Adrenal gland (tissue), 12 donors: ENCODE results near the gene CSNK2A3. TPM values are rescaled to one million over a fixed set of nuclear protein-coding genes. Genes with fewer than 3 reads are reported as not detected.

Source experiments
- DNase-seq, 7 donors: peaks; one replicate each; pipeline ENCODE4 v3.0.0-alpha.2; 2019 to 2020
- H3K27ac ChIP-seq, 5 donors: fragments of 200-600 bp; sonication (generic) in 4 of 5; 1 replicate in 3 of 5; 2 replicates in 2 of 5; pipeline versions ENCODE4 v1.5.1 to v1.8.0; 2016 to 2020; ENCODE audit warnings: mild to moderate bottlenecking in 1 of 5
- H3K27me3 ChIP-seq: fragments of 200-600 bp; 2 replicates; pipeline ENCODE4 v1.8.0; 2021
- H3K36me3 ChIP-seq, 2 donors: fragments of 200-600 bp; replicated peaks in 1 of 2; 1 replicate in 1 of 2; 2 replicates in 1 of 2; pipeline versions ENCODE4 v1.5.1 to v1.8.0; 2018 to 2022
- H3K4me1 ChIP-seq, 2 donors: fragments of 200-600 bp; replicated peaks in 1 of 2; 1 replicate in 1 of 2; 2 replicates in 1 of 2; pipeline versions ENCODE4 v1.5.1 to v1.8.0; 2018 to 2021
- H3K4me3 ChIP-seq, 4 donors: fragments of 200-600 bp; sonication (generic) in 3 of 4; one replicate each; pipeline ENCODE4 v1.5.1; 2016 to 2018
- H3K9me3 ChIP-seq, 3 donors: fragments of 200-600 bp; sonication (generic) in 1 of 3; replicated peaks in 1 of 3; 1 replicate in 2 of 3; 2 replicates in 1 of 3; pipeline versions ENCODE4 v1.5.1 to v1.8.0; 2016 to 2021
- CTCF ChIP-seq, 6 experiments: fragments of 450-650 bp in 4 of 6; fragments of 200-600 bp in 2 of 6; sonication (generic) in 1 of 6; IDR thresholded peaks; 1 replicate in 5 of 6; 2 replicates in 1 of 6; pipeline versions ENCODE4 v1.5.1 to v1.8.0; 2016 to 2021; ENCODE audit warnings: antibody characterized with exemption in 6 of 6, mild to moderate bottlenecking in 2 of 6, moderate library complexity in 1 of 6
- POLR2A ChIP-seq, 2 donors: fragments of 450-650 bp; IDR thresholded peaks; one replicate each; pipeline ENCODE4 v1.6.1; 2017; ENCODE audit warnings: antibody characterized with exemption in 2 of 2, mild to moderate bottlenecking in 2 of 2, moderate library complexity in 1 of 2
- WGBS, 4 donors: extraction: QIAGEN DNeasy Blood & Tissue Kit in 2 of 4; methylation state at CpG; one replicate each; pipeline versions ENCODE4 v1.1.5 to v1.1.7; 2013 to 2017; 5-methylcytosine and 5-hydroxymethylcytosine counted together
- intact Hi-C, 2 donors: fragments of 100-400 bp; cut with DNase I; formaldehyde crosslinking; loops; one replicate each; pipeline versions ENCODE4 v1.14.1 to v1.15.0; 2022 to 2023
- polyA plus RNA-seq, 3 donors: library from polyadenylated mRNA; stranded (reverse); fragments of 200-250 nt in 2 of 3; fragments of 350-450 nt in 1 of 3; fragmentation: Illumina TruSeq in 1 of 3; extraction: RNeasy Lipid Tissue Mini Kit (QIAGEN cat#74804) in 1 of 3; gene quantifications; one replicate each; pipeline ENCODE4 v1.2.3, GENCODE V29; 2013 to 2014
- total RNA-seq, 9 donors: library from RNA; depleted of rRNA in 4 of 9; stranded (reverse); fragments of >200 nt in 4 of 9; fragments of 120-200 nt in 1 of 9; fragmentation: NEBNext Ultra II Directional in 1 of 9; extraction: Animal tissue kit (Norgen Biotek cat#: 25700) in 1 of 9; gene quantifications; one replicate each; pipeline versions ENCODE4 v1.1.0 to v1.2.4, GENCODE V29; 2013 to 2023
- donor health status: healthy with polysubstance abuse.
- donor health status: Bipolar disorder and iron deficiency.
- donor health status: DM: yes; HTN: yes; CAD: no.
- donor health status: DM: no; HTN: no; CAD: no.
- donor health status: DM: no; HTN: no; CAD: no.
- donor health status: DM: yes; HTN: yes; CAD: no.

Gene CSNK2A3
- total and polyA plus RNA-seq, 12 donors, result 0.07 to 2.7 (median 0.54) TPM; not detected in 1

DNA sequence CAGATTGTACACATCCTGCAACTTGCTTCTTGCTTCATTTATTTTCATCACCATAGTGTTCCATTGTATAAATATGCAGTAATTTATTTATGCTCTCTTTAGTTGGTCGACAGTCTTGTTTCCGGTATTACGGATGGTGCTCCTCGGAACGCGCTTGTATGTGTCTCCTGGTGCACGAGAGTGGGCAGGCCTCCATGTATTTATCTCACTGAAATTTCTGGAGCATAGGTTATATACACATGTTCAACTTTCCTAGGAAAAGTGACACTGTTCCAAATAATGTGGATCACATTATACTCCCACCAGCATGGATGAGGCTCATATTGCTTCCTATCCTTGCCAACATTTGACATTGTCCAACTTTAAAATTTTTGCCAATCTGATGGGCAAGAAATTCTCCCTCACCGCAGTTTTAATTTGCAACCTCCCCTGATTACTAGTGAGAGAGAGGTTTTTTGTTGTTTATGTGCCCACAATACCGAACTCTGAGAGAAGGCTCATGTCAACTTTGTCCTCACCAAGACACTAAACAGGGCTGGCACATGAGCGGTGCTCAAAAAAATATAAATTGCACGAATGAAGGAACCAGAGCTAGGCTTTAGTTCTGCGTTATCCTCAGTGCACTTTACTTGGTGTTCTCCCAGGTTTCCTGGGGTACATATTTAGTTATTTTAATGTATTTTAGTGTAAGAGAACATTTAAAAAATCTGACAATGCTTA lies 3.8 kb downstream of the CSNK2A3 start:
- no peak for TF ChIP-seq POLR2A (IDR thresholded peaks at IDR 0.05)
- TF ChIP-seq CTCF (IDR thresholded peaks at IDR 0.05), result no peak
- 58 to 73% (median 65%) methylated on average over 12 of the region's 12 CpGs for WGBS, 4 donors

DNA sequence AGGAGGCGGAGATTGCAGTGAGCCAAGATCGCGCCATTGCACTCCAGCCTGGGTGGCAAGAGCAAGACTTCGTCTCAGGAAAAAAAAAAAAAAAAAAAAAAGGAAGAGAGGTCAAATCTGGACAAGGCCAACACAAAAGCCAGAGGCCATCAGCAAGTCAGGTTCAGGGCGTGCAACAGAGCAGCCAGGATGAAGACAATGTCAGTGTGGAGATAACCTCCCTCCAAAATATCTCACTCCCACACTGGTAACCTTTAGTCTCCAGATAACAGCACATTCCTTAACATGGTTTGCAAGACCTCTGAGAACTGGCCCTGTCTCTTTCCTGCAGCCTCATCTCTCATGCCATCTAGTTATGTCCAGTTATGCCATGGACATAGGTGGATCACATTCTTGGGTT lies 4.7 kb downstream of the CSNK2A3 start:
- DNase-seq, result no peak
- Histone ChIP-seq H3K27ac (peak overlapping the region in 1 of 5 donors; percentile 20), H3K36me3 (no peaks in the 10 kb centered on the region), H3K9me3 (no peaks in the 10 kb centered on the region), H3K4me3 (no peak overlapping the region), H3K27me3 (no peaks in the 10 kb centered on the region), H3K4me1 (no peaks in the 10 kb centered on the region)
- intact Hi-C loops, result no loop called here
- WGBS, 4 donors, result 72 to 88% (median 77%) methylated on average over 5 of the region's 5 CpGs
- no peak for TF ChIP-seq CTCF (IDR thresholded peaks at IDR 0.05)
- TF ChIP-seq POLR2A (IDR thresholded peaks at IDR 0.05), result no peak

More for the DNA sequence above, 3.8 kb downstream of the CSNK2A3 start:
- Histone ChIP-seq H3K36me3 (no peaks in the 10 kb centered on the region), H3K4me3 (no peak overlapping the region), H3K9me3 (no peaks in the 10 kb centered on the region), H3K27ac (peak overlapping the region in 1 of 5 donors; percentile 55), H3K27me3 (no peaks in the 10 kb centered on the region), H3K4me1 (no peaks in the 10 kb centered on the region)
- peak in 1 of 7 donors; percentile 16 for DNase-seq
- intact Hi-C loops, result no loop called here

- WGBS, 4 donors, result 62 to 74% (median 67%) methylated on average over 7 of the region's 7 CpGs
- Histone ChIP-seq H3K27me3 (no peaks in the 10 kb centered on the region), H3K4me1 (no peaks in the 10 kb centered on the region), H3K9me3 (no peaks in the 10 kb centered on the region), H3K4me3 (no peak overlapping the region), H3K36me3 (no peaks in the 10 kb centered on the region), H3K27ac (no peak overlapping the region)
- TF ChIP-seq CTCF (IDR thresholded peaks at IDR 0.05) (no peak), POLR2A (IDR thresholded peaks at IDR 0.05) (no peak)
- intact Hi-C loops, result no loop called here
- peak in 1 of 7 donors; percentile 19 for DNase-seq
Observed at GRCh38 chr11:11347592-11347991, 5.5 kb downstream of the CSNK2A3 start.

GRCh38 chr11:11346303-11346702 lies 6.7 kb downstream of the CSNK2A3 start:
- H3K9me3 ChIP-seq, result no peaks in the 10 kb centered on the region
- no peaks in the 10 kb centered on the region for H3K27me3 ChIP-seq
- no peak overlapping the region for H3K4me3 ChIP-seq
- H3K27ac ChIP-seq, result no peak overlapping the region
- intact Hi-C loops, result no loop called here
- H3K4me1 ChIP-seq, result no peaks in the 10 kb centered on the region
- WGBS, 4 donors, result 84 to 89% (median 87%) methylated on average over 4 of the region's 4 CpGs
- H3K36me3 ChIP-seq, result no peaks in the 10 kb centered on the region
- DNase-seq, result no peak
- TF ChIP-seq POLR2A (IDR thresholded peaks at IDR 0.05) (no peak), CTCF (IDR thresholded peaks at IDR 0.05) (no peak)
